H1 (cell line): ENCODE measurements around the gene NDUFS8. TPM values are rescaled to one million over a fixed set of nuclear protein-coding genes. Genes with fewer than 3 reads are reported as not detected.

Experiments used
- BCL11A ChIP-seq, 2 experiments: IDR thresholded peaks; one replicate each; pipeline ENCODE4 v1.6.1; 2011; ENCODE audit warnings: low read depth in 2 of 2, low read length in 2 of 2, mild to moderate bottlenecking in 2 of 2
- POU5F1 ChIP-seq: IDR thresholded peaks from 2 replicates; pipeline ENCODE4 v1.6.1; 2011; ENCODE audit warnings: low read depth, mild to moderate bottlenecking, low read length, moderate library complexity
- SIRT6 ChIP-seq: IDR thresholded peaks from one replicate; pipeline ENCODE4 v1.7.1; 2012; ENCODE audit warnings: low read length, inconsistent platforms
- SP4 ChIP-seq: IDR thresholded peaks from 2 replicates; pipeline ENCODE4 v1.6.1; 2012; ENCODE audit warnings: low read length, inconsistent platforms
- polyA plus RNA-seq, 7 experiments: library from polyadenylated mRNA; depleted of rRNA in 3 of 7; stranded (reverse) in 5 of 7; unstranded in 2 of 7; fragments of >200 nt in 5 of 7; fragments of 200-250 nt in 2 of 7; gene quantifications; 1 replicate in 5 of 7; 2 replicates in 1 of 7; 4 replicates in 1 of 7; pipeline versions ENCODE4 v1.2.1 to v1.2.3, GENCODE V29; 2011 to 2013; ENCODE audit warnings: missing spikeins in 2 of 7, mixed read lengths in 2 of 7
- total RNA-seq: library from RNA; stranded (reverse); fragmentation: NEBNext Ultra II Directional; extraction: Animal tissue kit (Norgen Biotek cat#: 25700); gene quantifications from 2 replicates; pipeline ENCODE4 v1.2.1, GENCODE V29; 2021
- TF ChIP-seq, protein P1 (sequence below): IDR thresholded peaks from 2 replicates; pipeline ENCODE4 v1.6.1; 2012; ENCODE audit warnings: low read length, inconsistent platforms

Gene NDUFS8
- total and polyA plus RNA-seq, 2 of the 8 experiments (the other 6 are each of a cell fraction or from before 2014, with no cell fraction given), result 182 to 291 TPM

- TF ChIP-seq, protein P1, sequence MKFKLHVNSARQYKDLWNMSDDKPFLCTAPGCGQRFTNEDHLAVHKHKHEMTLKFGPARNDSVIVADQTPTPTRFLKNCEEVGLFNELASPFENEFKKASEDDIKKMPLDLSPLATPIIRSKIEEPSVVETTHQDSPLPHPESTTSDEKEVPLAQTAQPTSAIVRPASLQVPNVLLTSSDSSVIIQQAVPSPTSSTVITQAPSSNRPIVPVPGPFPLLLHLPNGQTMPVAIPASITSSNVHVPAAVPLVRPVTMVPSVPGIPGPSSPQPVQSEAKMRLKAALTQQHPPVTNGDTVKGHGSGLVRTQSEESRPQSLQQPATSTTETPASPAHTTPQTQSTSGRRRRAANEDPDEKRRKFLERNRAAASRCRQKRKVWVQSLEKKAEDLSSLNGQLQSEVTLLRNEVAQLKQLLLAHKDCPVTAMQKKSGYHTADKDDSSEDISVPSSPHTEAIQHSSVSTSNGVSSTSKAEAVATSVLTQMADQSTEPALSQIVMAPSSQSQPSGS, result no peak
- TF ChIP-seq SIRT6, result no peak
- TF ChIP-seq SP4, result no peak
- TF ChIP-seq BCL11A (IDR thresholded peaks at IDR 0.05; ENCODE audit: low read depth in 2 of 2, low read length in 2 of 2), result no peak
- TF ChIP-seq POU5F1, result no peak
Measured at GRCh38 chr11:68053981-68054812, 23.7 kb downstream of the NDUFS8 start (continued).
